SKM-1 (cell line): ENCODE data around the gene MPPED1.

Source experiments
- DNase-seq: peaks from one replicate; lab custom pipeline; 2025; ENCODE audit not compliant: unreplicated experiment; lab: John Stamatoyannopoulos, UW

MPPED1 gene

DNA sequence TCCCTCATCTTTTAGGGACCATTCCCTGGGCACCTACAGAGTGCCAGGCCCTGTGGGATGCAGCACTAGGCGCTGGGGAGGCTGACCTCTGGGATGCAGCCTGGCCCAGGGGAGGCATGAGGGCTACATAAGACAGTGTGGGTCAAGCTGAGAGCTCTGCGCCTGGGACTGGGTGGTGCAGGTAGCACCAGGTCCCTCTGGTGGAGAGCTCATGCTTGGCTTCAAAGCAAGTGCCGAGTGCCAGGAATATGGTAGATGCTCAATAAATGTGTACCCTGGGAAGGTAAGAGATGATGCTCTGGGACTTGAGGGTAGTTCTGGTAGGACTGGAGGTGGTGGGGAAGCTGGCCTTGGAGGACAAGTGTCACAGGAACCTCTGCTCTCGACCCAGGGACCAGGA lies 2.0 kb upstream of the MPPED1 start:
- DNase-seq, result no peak

DNA sequence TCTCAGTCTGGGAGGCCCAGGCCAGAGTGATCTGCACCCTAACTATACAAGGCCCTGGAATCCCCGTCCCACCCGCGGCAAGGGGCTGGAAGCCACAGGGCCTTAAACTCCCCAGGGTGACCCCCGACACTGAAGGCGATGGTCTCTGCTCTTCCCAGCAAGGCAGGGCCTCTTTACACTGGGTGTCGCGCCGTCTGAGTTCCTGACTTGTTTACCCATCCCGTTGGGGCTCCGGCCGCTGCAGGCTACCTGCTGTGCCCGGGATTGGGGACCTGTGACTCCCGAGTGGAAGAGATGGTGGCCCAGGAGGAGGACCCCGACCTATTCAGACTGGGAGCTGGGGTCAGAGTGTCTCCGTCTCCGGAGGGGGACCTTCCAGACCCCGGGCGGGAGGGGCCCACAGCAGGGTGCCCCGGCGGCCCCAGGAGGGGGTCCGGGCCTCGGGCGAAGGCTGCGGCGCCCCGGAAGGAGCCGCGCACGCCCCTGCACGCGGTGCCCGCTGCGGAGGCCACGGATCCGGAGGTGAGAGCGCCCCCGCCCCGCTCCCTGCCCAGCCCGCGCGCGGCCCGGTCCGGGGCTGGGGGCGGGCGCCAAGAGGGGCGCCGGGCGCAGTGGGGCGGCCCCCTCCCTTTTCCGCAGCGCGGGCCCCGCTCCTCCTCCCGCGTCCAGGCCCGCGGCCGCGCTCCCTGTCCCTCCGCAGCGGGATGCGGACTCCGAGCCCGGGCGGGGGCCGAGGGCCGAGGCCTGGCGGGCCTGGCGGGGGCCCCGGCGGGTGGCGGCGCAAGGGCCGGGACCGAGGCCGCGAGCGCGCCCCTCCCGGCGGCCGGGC lies 560 bp upstream of the MPPED1 start:
- DNase-seq, result no peak

DNA sequence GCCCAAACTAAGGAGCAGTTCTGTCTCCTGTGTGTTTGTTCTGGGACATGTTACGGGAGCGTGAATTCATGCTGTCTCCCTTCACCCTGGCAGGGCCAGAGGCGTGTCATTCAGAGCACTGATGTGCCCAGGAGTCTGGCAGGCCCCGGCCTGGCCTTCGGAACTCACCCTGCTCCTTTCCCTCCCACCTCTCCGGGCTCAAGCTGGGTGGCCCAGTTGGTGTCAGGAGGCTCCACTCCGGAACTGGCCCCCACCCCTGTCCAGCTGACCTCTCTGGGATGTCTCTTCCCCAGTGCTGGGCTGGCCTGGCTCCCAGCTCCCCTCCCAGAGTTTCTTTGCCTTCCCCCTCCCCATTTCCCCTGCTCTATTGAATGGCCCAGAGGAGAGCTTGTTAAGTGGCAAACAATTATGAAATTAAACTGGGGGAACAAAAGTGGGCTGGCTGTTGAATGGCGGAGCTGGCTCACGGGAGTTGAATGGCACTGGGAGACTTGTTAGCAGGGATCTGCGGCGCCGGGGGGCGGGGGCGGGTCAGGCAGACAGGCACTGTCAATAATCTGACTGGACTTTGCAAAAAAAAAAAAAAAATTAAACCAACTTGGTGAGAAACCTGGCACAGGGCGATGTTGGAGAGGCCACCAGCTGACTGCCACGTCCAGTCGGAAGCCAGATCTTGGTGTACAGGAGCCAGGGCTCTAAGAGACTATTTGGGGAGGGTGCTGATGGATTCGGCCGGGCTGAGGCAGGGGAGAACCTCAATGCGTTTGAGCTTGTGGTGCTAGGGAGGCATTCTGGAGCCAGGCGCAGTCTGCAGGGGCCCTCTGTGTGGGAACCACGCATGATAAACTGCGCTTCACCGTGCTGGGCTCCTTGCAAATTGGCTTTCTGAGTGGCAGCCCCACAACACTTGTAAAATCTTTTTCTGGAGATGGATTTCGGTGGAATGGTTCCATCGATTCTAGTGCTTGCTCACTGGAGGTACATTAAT lies 1.3 kb downstream of the MPPED1 start:
- no peak for DNase-seq

DNA sequence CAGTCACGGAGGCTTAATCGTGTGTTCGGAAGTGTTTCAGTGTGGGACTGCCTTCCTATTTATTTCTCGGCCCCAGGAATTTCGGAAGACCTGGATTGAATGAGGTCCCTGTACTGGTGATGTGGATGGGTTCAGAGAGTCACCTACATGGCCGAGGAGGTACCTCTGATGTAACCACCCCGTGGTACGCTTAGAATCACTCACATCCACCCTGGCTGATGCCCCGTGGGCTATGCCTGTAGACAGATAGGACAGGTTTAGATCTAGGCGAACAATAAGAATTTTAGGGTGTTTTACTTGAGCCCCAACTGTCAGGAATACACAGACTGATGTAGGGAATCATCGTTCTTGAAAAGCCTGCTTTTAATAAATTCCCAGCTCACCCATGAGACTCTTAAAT lies 2.0 kb downstream of the MPPED1 start:
- no peak for DNase-seq

DNA sequence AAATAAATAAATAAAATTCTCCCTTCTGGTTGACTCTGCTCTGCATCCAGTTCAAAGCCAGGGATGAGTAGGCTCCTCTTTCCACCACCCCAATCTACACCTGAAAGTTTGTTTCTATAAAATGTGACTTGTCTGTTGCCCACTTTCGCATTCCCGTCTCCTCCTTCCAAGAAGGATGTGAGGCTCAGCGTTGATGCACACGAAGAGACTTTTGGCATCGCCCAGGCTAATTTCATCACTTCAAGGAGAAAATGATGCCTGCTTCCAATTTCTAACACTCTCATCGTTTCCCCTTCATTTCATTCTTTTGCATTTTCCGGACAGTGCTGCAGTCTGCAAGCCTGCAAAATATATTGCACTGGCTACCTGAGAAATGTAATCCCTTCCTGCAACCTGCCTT lies 3.9 kb downstream of the MPPED1 start:
- no peak for DNase-seq

DNA sequence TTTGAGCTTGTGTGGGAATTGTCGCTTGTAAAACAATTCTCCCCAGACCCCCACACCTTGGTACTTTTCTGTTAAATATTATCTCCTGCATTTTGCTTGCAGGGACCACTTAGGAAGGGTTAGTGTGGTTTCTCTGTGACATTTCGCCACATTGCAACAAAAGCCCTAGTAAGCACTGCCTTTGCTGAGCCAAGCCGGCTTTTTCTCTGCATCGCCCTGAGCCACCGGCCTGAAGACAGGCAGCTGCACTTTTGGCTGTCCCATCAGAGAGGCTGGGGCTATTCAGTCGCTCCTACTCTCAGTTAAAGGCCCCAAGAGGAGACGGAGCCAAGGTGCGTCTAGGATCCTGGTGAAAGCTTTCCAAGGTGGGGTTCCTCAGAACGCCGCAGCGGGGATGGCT lies 5.7 kb downstream of the MPPED1 start:
- no peak for DNase-seq

DNA sequence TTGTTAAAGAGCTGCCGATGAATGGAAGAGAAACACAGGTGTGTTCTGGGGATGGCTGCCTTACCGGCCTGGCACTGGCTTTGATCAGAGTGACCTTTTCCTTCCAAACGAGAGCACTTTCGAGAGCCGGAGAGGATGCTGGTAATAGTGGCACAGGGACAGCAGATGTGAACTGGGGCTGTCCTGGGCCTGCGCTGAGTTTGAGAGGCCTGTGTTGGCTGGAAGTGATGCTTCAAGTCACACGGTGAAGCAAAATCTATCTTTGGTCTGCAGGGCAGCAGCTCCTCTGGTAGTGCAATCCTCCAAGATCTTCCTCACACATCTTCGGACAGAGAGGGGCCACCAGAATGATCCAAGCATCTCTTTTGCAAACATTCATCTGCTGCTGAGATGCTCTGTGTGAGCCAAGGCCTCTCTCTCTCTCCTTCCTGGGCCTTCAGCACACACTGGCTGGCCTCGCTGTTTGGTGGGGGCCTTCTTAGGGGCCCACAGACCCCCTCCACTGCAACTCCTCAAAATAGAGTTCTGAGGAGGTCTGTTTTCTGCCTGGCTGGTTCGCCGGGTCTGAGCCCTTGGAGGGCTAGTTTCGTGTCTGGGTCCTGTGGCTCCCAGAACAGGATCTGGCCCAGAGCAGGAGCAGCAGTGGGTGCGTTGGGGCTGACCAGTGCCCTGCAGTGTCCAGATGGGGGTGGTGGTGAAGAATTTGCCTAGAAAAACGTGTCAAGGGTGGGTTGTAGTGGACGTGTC lies 6.4 kb downstream of the MPPED1 start:
- DNase-seq, result no peak

DNA sequence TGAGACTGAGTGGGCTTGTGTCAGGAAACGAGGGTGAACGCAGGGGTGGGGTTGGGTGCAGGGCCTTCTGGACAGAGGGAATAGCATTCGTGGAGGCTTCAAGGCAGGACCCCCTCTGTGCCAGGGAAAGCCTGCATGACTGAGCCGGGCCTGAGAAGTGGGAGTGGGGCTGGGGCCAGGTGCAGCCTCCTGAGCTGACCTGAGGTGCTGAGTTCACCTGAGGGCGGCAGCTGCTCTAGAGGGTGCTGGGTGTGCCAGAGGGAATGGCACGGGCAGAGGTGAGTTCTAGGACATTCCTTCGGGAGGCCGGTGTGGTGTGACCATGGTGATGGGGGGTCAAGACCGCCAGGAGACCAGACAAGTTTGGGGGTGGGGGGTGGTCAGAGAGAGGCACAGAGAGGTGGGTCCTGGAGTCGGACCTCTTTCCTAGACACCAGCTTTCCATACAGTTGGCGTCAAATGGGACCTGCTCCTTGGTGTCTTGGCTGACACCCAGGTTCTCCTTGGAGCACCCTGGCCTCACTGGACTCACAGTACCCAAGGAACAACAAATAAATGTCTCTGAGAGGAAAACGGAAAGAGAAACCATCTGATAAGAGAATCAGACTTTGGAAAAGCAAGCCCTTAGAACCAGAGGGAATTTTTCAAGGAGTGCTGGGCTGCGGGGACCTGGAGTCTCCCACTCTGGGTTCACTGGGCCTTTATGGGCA lies 7.7 kb downstream of the MPPED1 start:
- no peak for DNase-seq

DNA sequence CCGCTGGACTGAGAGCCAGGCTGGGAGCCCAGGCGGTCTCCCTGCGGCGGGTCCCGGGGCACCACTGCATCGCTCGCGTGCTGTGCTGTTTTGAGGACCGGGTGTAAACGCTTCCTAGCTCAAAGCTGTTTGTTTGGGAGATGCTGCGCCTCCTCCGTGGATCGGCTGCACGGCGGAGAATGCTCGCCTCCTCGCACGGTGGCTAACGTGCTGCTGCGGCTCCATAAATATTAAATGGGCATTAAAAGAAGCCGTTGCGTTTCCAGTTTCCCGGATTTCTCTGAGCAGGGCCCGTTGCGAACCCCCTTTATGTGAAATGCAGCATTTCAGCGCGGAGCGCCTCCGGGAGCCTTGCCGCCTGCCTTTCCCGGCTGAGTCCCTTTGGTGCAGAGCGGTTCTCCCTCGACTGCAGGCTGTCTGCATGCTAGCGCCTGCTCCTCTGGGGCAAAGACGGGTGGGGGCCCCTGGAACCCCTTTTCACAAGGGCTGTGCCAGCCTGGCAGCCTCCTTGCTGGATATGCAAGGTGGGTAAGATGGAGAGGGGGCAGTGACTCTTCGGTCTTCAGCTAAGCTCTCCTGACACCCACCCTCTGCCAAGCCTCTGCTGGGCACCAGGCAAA lies 9.3 kb downstream of the MPPED1 start:
- no peak for DNase-seq

DNA sequence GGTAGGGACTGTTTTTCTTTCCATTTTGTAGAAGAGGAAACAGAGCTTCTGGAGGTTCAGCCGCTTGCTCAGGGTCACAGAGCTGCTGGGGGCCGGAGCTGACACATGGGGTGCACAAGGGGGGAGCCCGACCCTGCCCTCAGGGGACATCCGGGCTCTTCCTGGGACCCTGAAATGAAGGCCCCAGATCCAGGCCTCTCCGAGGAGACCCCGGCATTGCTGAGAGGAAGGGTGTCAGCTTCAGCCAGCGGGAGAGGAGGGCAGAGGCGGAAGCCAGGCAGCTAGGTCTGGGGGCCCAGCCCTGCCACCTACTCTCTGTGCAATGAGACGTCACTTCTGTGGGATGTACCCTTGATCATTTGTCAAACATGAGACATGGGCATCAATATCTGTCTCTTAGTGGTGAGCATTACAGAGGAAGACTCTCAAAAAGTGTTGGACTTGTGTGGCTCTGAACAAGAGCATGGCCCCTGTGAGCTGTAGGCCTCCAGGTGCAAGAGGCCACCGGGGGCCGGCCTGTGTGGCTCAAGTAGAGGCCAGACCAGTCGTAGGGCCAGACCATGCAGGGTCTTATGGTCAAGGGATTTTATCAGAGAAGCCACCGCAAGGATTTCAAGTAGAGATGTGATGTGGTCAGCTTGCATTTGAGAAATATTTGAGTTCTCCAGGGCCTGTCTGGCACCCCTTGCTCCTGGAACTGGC lies 10.3 kb downstream of the MPPED1 start:
- DNase-seq, result no peak

DNA sequence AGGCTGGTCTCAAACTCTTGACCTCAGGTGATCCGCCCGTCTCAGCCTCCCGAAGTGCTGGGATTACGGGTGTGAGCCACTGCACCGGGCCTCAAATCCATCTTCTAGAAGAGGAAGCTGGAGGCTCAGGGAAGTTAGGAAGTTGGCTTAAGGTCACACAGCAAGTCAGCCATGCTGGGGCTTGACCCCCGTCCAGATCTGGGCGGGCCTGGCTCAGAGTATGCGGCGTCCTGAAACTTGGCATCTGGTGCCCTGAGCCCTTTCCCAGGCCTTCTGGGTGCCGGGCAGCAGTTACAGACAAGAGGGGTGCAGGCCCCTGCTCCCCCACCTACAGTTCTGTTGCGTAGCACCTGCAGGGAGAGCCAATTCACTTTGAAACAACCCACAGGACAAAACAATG lies 11.2 kb downstream of the MPPED1 start:
- DNase-seq, result no peak

DNA sequence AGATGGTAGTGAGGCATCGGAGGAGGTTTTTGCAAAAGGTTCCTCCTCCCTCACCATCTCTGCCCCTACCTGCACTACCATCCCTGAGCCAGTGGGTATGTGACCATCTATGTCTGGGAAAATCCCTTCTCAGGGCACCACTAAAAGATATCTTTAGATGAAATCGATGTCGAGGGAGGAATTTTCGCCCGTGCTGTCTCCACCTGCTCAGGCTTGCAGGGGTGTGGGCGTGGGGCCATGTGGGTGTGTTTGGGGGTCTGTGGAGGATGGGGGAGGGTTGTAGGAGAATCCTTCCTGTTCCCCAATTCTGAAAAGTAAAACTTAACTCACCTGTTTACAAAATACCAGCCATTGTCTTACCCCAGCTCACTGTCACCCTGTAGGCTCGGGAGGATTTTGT lies 12.4 kb downstream of the MPPED1 start:
- DNase-seq, result no peak

DNA sequence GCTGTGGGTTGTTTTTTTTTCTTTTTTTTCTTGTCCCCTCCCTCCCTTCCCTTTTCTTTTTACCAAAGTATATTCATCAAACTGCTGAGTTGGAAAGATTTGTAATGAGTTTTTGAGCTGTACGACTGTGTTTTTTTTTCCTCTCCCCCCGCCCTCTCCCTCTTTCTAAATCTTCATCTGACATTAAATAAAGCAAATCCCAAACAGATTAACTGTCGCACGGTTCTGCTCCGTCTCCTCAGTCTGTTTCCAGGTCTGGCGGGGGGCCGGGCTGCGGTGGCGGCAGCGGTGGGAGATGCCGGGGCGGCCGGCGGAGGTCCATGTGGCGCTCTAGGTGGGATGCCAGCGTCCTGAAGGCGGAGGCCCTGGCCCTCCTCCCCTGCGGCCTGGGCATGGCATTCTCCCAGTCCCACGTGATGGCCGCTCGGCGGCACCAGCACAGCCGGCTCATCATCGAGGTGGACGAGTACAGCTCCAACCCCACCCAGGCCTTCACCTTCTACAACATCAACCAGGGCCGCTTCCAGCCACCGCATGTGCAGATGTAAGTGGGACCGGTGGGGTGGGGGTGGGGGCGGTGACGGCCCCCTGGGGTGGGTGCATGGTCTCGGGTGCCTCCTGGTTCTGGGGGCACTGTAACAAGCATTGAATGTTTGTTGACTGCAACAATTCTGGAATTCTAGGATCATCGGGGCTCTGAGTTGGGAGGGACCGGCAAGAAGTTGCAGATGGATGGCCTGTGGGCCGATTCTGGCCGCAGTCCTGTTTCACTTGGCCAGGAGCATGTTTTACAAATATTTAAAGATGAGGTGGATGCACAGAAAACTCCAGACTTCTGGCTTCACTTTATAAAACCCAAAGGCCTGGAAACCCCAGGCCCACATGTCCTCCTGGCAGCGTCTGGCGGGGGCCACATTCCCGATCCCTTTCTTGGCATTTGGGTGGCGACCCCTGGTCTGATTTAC lies 13.1 kb downstream of the MPPED1 start:
- DNase-seq, result no peak

DNA sequence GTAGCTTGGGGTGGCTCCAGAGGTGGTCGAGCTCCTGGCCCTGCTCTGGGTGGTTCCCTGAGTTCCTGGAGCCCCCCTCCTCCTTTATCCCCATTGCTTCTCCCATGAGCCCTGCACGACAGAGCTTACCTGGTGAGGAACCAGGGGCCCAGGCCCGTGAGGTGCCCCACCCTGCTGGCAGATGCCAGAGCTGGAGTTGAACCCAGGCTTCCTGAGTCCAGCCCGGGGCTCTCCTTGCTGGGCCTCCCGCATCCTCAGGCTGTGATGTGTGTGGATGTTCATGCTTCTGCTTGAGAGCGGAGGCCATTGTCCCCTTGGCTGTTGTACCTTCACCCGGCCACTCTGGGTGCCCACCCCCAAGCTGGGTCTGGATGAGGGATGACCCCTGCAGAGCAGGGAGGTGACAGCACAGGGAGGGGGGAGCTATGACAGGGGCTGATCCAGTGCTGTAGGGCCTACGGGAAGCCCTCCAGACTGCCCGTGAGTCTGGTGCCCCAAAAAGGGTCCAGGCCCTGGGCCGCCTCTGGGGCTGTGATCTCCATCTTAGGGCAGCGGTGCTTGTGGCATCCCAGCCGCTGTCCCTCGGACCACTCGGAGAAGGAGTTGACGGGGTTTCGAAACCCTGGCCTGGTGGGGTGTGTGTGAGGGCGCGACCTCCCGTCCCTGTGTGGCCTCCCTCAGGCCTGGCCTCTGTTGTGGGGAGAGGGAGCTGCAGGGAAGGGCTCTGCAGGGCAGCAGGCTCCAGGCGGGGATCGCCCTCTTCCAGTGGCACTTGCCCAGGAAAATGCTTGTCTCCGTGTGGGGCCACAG lies 14.4 kb downstream of the MPPED1 start:
- no peak for DNase-seq

DNA sequence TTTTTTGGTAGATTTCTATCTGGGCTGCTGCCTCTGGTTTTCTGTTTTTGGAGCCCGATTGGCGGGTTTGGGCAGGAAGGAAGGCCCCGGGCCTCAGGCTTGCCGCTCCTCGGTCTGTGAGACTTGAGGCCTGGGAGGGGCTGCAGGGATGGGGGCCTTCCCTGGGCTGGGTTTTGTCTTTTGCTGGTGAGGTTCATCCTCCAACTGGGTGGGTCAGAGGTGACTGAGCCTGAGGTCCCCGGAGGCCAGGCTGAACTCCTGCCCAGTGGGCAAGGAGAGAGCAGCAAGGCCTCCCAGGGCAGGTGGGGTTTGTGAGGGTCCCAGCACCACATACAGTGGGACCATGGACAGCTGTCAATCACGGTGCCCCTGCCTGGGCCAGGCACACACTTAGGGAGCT lies 15.0 kb downstream of the MPPED1 start:
- no peak for DNase-seq

DNA sequence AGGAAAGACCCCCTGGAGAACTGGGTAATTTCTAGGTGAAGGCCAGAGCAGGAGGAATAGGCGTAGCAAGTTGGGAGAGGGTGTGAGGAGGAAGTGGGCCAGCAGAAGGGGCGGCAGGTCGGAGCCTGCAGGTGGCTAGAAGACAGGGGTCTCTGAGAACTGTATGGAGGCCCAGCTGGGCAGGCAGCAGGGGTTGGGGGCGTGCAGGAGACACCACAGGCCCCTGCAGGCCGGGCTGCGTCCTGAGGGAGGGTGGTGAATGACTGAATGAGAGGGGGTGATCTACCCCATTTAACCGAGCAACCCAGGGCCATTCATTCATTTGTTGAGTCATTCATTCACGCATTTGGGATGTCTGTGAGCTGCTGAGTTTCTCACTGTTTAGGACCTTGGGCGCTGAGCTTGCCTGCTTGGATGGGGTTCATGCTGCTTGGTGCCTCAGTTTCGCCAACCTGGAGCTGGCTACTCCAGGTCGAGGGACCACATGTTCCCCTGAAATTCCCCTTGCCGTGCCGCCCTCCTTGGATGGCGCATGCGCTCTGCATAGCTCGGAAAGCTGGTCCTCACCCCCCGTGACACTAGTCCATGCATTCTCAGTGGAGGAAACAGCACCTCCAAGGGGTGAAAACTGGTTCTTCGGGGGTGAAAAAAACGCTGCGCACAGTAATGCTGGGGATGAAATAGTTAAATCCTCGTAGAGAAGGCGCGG lies 15.6 kb downstream of the MPPED1 start:
- DNase-seq, result no peak

DNA sequence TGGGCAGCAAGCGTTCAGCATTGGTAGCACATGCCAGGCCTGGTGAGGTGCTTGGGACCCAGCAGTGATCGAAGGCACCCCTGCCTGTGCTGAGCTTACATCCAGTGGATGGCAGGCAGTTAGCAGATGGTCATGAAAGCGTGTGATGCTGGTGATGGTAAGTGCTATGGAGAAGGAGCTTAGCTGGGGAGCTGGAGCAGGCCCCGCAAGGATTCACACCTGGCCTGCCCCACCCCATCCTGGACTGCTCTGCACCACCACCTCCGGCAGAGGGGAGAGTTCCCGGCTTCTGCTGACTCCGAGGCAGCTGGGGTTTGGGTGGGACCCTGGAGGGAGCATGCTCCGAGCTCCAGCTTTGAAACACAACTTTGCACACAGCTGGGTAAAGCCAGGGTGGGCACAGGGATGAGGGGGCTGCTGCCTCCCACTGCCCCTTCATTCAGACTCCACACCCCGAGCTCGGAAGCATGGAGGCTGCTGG lies 16.2 kb downstream of the MPPED1 start:
- DNase-seq, result no peak
